Thoracic aorta (tissue), 2 donors: Measurements from ENCODE around the gene CSNK2A3. TPM values are rescaled to one million over a fixed set of nuclear protein-coding genes. Genes with fewer than 3 reads are reported as not detected.

ENCODE experiments used
- ATAC-seq: fragments of 150-250 bp; one replicate; pipeline ENCODE4 v1.8.0; 2017; ENCODE audit warnings: low read depth; ENCODE audit not compliant: insufficient number of reproducible peaks, low FRiP score
- DNase-seq: peaks from one replicate; pipeline ENCODE4 v3.0.0-alpha.2; 2020; ENCODE audit warnings: low spot score
- H3K27ac ChIP-seq, 2 donors: fragments of 200-600 bp; sonication (generic); 1 replicate in 1 of 2; 2 replicates in 1 of 2; pipeline ENCODE4 v1.5.1; 2016; ENCODE audit warnings: mild to moderate bottlenecking in 2 of 2, moderate library complexity in 2 of 2
- H3K27me3 ChIP-seq: fragments of 200-600 bp; sonication (generic); replicated peaks from 2 replicates; pipeline ENCODE4 v1.6.0; 2016; ENCODE audit warnings: mild to moderate bottlenecking; ENCODE audit not compliant: insufficient read depth
- H3K36me3 ChIP-seq: fragments of 200-600 bp; sonication (generic); one replicate; pipeline ENCODE4 v1.5.1; 2016
- H3K4me1 ChIP-seq, 2 donors: fragments of 200-600 bp; sonication (generic); 1 replicate in 1 of 2; 2 replicates in 1 of 2; pipeline versions ENCODE4 v1.5.1 to v1.6.0; 2016; ENCODE audit warnings: low read depth in 2 of 2, mild to moderate bottlenecking in 1 of 2; ENCODE audit not compliant: control insufficient read depth in 1 of 2
- H3K4me3 ChIP-seq: fragments of 200-600 bp; sonication (generic); 2 replicates; pipeline ENCODE4 v1.5.1; 2016; ENCODE audit warnings: mild to moderate bottlenecking
- H3K9me3 ChIP-seq: fragments of 200-600 bp; sonication (generic); 2 replicates; pipeline ENCODE4 v1.5.1; 2016
- total RNA-seq, 2 donors: library from RNA; depleted of rRNA; stranded (reverse); fragments of >200 nt; gene quantifications; one replicate each; pipeline versions ENCODE4 v1.1.0 to v1.2.3, GENCODE V29; 2016
- TF ChIP-seq, protein P1 (sequence below): fragments of 200-600 bp; sonication (generic); IDR thresholded peaks from one replicate; pipeline ENCODE4 v1.5.1; 2019; ENCODE audit warnings: antibody characterized with exemption

CSNK2A3 gene
- total RNA-seq, 2 donors from 2014 or later = 1.1 TPM

DNA sequence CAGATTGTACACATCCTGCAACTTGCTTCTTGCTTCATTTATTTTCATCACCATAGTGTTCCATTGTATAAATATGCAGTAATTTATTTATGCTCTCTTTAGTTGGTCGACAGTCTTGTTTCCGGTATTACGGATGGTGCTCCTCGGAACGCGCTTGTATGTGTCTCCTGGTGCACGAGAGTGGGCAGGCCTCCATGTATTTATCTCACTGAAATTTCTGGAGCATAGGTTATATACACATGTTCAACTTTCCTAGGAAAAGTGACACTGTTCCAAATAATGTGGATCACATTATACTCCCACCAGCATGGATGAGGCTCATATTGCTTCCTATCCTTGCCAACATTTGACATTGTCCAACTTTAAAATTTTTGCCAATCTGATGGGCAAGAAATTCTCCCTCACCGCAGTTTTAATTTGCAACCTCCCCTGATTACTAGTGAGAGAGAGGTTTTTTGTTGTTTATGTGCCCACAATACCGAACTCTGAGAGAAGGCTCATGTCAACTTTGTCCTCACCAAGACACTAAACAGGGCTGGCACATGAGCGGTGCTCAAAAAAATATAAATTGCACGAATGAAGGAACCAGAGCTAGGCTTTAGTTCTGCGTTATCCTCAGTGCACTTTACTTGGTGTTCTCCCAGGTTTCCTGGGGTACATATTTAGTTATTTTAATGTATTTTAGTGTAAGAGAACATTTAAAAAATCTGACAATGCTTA is 3.8 kb downstream of the CSNK2A3 start:
- peaks cover 3 to 24% of the 10 kb centered on the region in 2 donors for H3K4me1 ChIP-seq
- DNase-seq = no peak

DNA sequence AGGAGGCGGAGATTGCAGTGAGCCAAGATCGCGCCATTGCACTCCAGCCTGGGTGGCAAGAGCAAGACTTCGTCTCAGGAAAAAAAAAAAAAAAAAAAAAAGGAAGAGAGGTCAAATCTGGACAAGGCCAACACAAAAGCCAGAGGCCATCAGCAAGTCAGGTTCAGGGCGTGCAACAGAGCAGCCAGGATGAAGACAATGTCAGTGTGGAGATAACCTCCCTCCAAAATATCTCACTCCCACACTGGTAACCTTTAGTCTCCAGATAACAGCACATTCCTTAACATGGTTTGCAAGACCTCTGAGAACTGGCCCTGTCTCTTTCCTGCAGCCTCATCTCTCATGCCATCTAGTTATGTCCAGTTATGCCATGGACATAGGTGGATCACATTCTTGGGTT is 4.7 kb downstream of the CSNK2A3 start:
- DNase-seq = no peak
- no peak overlapping the region for H3K4me3 ChIP-seq
- no peaks in the 10 kb centered on the region for H3K27me3 ChIP-seq
- H3K9me3 ChIP-seq = no peaks in the 10 kb centered on the region
- H3K36me3 ChIP-seq = no peaks in the 10 kb centered on the region
- peaks cover 3 to 24% of the 10 kb centered on the region in 2 donors for H3K4me1 ChIP-seq
- ATAC-seq = no peak
- TF ChIP-seq, protein P1, sequence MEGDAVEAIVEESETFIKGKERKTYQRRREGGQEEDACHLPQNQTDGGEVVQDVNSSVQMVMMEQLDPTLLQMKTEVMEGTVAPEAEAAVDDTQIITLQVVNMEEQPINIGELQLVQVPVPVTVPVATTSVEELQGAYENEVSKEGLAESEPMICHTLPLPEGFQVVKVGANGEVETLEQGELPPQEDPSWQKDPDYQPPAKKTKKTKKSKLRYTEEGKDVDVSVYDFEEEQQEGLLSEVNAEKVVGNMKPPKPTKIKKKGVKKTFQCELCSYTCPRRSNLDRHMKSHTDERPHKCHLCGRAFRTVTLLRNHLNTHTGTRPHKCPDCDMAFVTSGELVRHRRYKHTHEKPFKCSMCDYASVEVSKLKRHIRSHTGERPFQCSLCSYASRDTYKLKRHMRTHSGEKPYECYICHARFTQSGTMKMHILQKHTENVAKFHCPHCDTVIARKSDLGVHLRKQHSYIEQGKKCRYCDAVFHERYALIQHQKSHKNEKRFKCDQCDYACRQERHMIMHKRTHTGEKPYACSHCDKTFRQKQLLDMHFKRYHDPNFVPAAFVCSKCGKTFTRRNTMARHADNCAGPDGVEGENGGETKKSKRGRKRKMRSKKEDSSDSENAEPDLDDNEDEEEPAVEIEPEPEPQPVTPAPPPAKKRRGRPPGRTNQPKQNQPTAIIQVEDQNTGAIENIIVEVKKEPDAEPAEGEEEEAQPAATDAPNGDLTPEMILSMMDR = no peak
- no peak overlapping the region for H3K27ac ChIP-seq

More for the DNA sequence above, 3.8 kb downstream of the CSNK2A3 start:
- Histone ChIP-seq H3K27ac (no peak overlapping the region), H3K27me3 (no peaks in the 10 kb centered on the region), H3K4me3 (no peak overlapping the region), H3K36me3 (no peaks in the 10 kb centered on the region), H3K9me3 (no peaks in the 10 kb centered on the region)
- no peak for ATAC-seq
- TF ChIP-seq, protein P1 = no peak

DNA sequence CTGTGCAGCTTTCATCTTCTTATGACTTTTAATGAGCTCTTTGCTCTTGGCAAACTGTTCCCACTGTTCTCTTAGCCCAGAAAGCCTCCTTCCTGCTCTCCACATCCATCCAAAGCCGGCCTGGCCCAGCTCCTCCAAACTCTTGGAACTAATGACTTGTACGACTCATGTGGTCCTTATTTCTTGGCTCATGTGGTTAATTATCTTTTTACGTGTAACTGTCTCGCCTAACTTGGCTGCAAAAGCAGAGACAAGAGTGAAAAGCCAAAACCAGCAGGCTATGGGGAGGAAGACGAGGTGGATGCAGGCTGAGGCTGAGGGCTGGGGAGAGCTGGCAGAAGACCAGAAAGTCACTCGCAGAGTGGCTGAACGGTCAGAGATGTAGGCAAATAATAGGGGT is 5.5 kb downstream of the CSNK2A3 start:
- TF ChIP-seq, protein P1 = no peak
- no peak for ATAC-seq
- Histone ChIP-seq H3K9me3 (no peaks in the 10 kb centered on the region), H3K36me3 (no peaks in the 10 kb centered on the region), H3K27ac (no peak overlapping the region), H3K4me1 (peaks cover 3 to 24% of the 10 kb centered on the region in 2 donors), H3K27me3 (no peaks in the 10 kb centered on the region), H3K4me3 (no peak overlapping the region)
- no peak for DNase-seq

DNA sequence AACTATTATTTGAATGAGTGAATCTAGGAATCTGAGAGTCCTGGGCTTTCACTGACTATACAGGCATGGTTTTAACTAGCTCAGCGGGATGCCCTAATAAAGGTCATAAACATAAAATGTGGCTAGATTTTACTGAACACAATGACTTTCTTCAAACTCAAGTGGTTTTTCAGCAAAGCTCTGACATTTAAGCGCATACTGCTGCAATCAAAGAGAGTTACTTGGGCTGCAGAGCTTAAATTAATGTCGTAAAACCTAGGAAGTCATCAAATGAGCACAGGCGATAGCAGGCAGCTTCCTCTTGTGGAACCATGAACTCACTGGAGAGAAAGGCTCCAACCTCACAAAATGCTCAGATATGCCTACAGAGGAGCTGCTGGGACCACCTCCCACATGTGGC is 6.7 kb downstream of the CSNK2A3 start:
- Histone ChIP-seq H3K4me1 (peaks cover 3 to 24% of the 10 kb centered on the region in 2 donors), H3K36me3 (no peaks in the 10 kb centered on the region), H3K27ac (no peak overlapping the region), H3K27me3 (no peaks in the 10 kb centered on the region), H3K9me3 (no peaks in the 10 kb centered on the region), H3K4me3 (no peak overlapping the region)
- TF ChIP-seq, protein P1 = no peak
- ATAC-seq (no peak), DNase-seq (no peak)

- H3K36me3 ChIP-seq = no peaks in the 10 kb centered on the region
- no peak for ATAC-seq
- DNase-seq = no peak
- no peak overlapping the region for H3K27ac ChIP-seq
- H3K4me3 ChIP-seq = no peak overlapping the region
- H3K27me3 ChIP-seq = no peaks in the 10 kb centered on the region
- no peaks in the 10 kb centered on the region for H3K9me3 ChIP-seq
- TF ChIP-seq, protein P1 = no peak
- H3K4me1 ChIP-seq = peaks cover 0 to 15% of the 10 kb centered on the region in 2 donors
Measured at GRCh38 chr11:11345099-11345498, 8.0 kb downstream of the CSNK2A3 start.
